Lung (tissue), 12 donors: ENCODE data around the gene ARHGDIA. TPM values are rescaled to one million over a fixed set of nuclear protein-coding genes. Genes with fewer than 3 reads are reported as not detected.

Experiments
- ATAC-seq: fragments of 200-7000 bp; cut with Tn5 transposase; one replicate; pipeline ENCODE4 v1.9.1; 2020; ENCODE audit warnings: moderate number of reproducible peaks; ENCODE audit not compliant: insufficient read depth, low FRiP score
- DNase-seq, 3 donors: peaks; one replicate each; pipeline ENCODE4 v3.0.0-alpha.2; 2013 to 2017
- H3K27ac ChIP-seq, 2 donors: one replicate each; pipeline ENCODE4 v1.5.1; 2013; ENCODE audit warnings: mild to moderate bottlenecking in 2 of 2, moderate library complexity in 2 of 2, control low read depth in 1 of 2, inconsistent platforms in 1 of 2, low read depth in 1 of 2, low read length in 1 of 2
- H3K27me3 ChIP-seq, 3 donors: one replicate each; pipeline ENCODE4 v1.5.1; 2013; ENCODE audit warnings: low read length in 2 of 3; ENCODE audit not compliant: control insufficient read depth in 3 of 3, insufficient read depth in 3 of 3
- H3K36me3 ChIP-seq, 4 donors: one replicate each; pipeline ENCODE4 v1.5.1; 2013; ENCODE audit warnings: low read length in 4 of 4, mild to moderate bottlenecking in 1 of 4, moderate library complexity in 1 of 4; ENCODE audit not compliant: control insufficient read depth in 4 of 4, insufficient read depth in 4 of 4
- H3K4me1 ChIP-seq, 5 donors: one replicate each; pipeline ENCODE4 v1.5.1; 2013; ENCODE audit warnings: low read length in 5 of 5, mild to moderate bottlenecking in 2 of 5, moderate library complexity in 1 of 5; ENCODE audit not compliant: control insufficient read depth in 5 of 5, insufficient read depth in 5 of 5
- H3K4me3 ChIP-seq: one replicate; pipeline ENCODE4 v1.5.1; 2013; ENCODE audit warnings: mild to moderate bottlenecking, control low read depth, moderate library complexity
- H3K9ac ChIP-seq, 2 donors: one replicate each; pipeline ENCODE4 v1.5.1; 2013; ENCODE audit warnings: low read length in 2 of 2, control low read depth in 1 of 2; ENCODE audit not compliant: insufficient read depth in 1 of 2
- H3K9me3 ChIP-seq, 4 donors: one replicate each; pipeline ENCODE4 v1.5.1; 2013; ENCODE audit warnings: low read length in 3 of 4, mild to moderate bottlenecking in 1 of 4, moderate library complexity in 1 of 4; ENCODE audit not compliant: control insufficient read depth in 4 of 4, insufficient read depth in 3 of 4
- CTCF ChIP-seq: IDR thresholded peaks from 2 replicates; pipeline ENCODE4 v1.5.1; 2012; ENCODE audit warnings: mild to moderate bottlenecking; ENCODE audit errors: control extremely low read depth, extremely low read depth
- WGBS, 2 donors: extraction: QIAGEN DNeasy Blood & Tissue Kit; methylation state at CpG; one replicate each; pipeline ENCODE4 v1.1.7; 2013; 5-methylcytosine and 5-hydroxymethylcytosine counted together
- polyA plus RNA-seq, 2 donors: library from polyadenylated mRNA; stranded (reverse); fragments of 200-250 nt; gene quantifications; one replicate each; pipeline ENCODE4 v1.2.1, GENCODE V29; 2013
- total RNA-seq, 2 donors: library from RNA; depleted of rRNA in 1 of 2; stranded (reverse); fragments of >200 nt in 1 of 2; gene quantifications; one replicate each; pipeline ENCODE4 v1.2.1, GENCODE V29; 2014 to 2021
- donor health status: control.
- donor health status: control.
- donor health status: Bipolar disorder and iron deficiency.
- donor health status: healthy.
- donor health status: DM: yes; HTN: yes; CAD: no.

The ARHGDIA gene
- total and polyA plus RNA-seq, 4 donors = 118 to 558 (median 396) TPM

DNA sequence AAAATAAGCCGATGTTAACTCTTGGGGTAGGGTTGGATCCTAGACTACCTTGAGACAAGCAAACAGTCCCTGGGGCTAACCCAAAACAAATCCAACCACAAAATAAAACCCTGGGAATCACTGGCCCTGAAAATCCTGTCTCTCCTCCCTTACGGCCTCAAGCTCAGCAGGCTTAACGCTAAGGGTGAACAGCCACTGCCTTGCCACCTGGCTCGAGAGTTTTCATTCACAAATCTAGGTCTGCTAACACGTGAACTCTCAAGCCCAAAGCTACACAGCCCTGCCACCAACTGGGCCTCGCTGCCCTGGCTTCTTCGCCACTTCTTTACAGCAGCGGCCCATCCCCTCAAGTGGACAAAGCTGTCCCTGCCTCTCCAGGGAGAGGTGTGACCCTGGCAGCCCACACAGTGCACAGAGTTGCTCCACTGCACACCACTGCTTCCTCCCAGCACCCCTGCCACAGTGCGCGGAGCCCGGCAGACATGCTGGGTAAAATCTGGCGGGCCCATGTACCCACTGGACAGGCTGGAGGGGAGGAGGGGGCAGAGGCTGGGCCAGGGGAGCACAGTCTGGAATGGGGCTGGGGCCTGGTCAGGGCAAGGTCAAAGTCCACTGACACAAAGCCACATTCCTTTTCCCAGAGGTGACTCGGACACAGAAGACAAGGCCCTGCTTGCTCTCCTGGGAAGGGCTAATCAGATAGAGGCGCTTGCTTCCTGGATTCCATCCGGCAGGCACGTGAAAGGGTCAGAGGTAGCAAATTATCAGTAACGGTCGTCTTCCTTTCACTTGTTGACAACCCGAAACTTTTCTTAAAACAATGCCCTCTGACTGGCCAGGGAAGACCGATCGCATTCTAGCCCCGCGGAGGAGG is 39.1 kb upstream of the ARHGDIA start:
- no peak for TF ChIP-seq CTCF
- H3K36me3 ChIP-seq = peaks cover 5 to 60% (median 13%) of the 10 kb centered on the region in 4 donors
- H3K27ac ChIP-seq = peak overlapping the region in 1 of 2 donors; percentile 77
- WGBS, 2 donors = 36 to 37% methylated on average over 23 of the region's 23 CpGs
- ATAC-seq = no peak
- DNase-seq = no peak
- no peaks in the 10 kb centered on the region for H3K9me3 ChIP-seq
- no peaks in the 10 kb centered on the region for H3K27me3 ChIP-seq
- H3K4me3 ChIP-seq = peak overlapping the region; percentile 76
- no peak overlapping the region for H3K9ac ChIP-seq
- peaks cover 0 to 9% (median 5%) of the 10 kb centered on the region in 5 donors for H3K4me1 ChIP-seq

GRCh38 chr17:81909231-81909630 is 38.1 kb upstream of the ARHGDIA start:
- Histone ChIP-seq H3K9me3 (no peaks in the 10 kb centered on the region), H3K27me3 (no peaks in the 10 kb centered on the region), H3K36me3 (peaks cover 5 to 60% (median 12%) of the 10 kb centered on the region in 4 donors), H3K27ac (no peak overlapping the region), H3K4me3 (no peak overlapping the region), H3K4me1 (peaks cover 0 to 9% (median 5%) of the 10 kb centered on the region in 5 donors), H3K9ac (no peak overlapping the region)
- 82 to 96% methylated on average over 12 of the region's 12 CpGs for WGBS, 2 donors
- no peak for ATAC-seq
- no peak for TF ChIP-seq CTCF
- DNase-seq = no peak

GRCh38 chr17:81908793-81909192 is 37.7 kb upstream of the ARHGDIA start:
- H3K27ac ChIP-seq = no peak overlapping the region
- H3K4me3 ChIP-seq = no peak overlapping the region
- peaks cover 0 to 9% (median 5%) of the 10 kb centered on the region in 5 donors for H3K4me1 ChIP-seq
- ATAC-seq (no peak), DNase-seq (no peak)
- H3K27me3 ChIP-seq = no peaks in the 10 kb centered on the region
- no peak overlapping the region for H3K9ac ChIP-seq
- no peaks in the 10 kb centered on the region for H3K9me3 ChIP-seq
- 95% methylated on average over 11 of the region's 11 CpGs for WGBS, 2 donors
- H3K36me3 ChIP-seq = peaks cover 3 to 60% (median 7%) of the 10 kb centered on the region in 4 donors
- TF ChIP-seq CTCF = no peak
